HG03460 (cell line): ENCODE results near the gene TSPAN9.

Experiments
- ATAC-seq: cut with Tn5 transposase; IDR thresholded peaks from one replicate; pipeline ENCODE4 v1.9.1; 2021; ENCODE audit not compliant: unreplicated experiment

TSPAN9 gene

GRCh38 chr12:3184485-3184884 is 107.3 kb downstream of the TSPAN9 start:
- ATAC-seq, result no peak

GRCh38 chr12:3185260-3185870 is 108.2 kb downstream of the TSPAN9 start:
- no peak for ATAC-seq

GRCh38 chr12:3186546-3187215 is 109.5 kb downstream of the TSPAN9 start:
- ATAC-seq, result no peak

- ATAC-seq, result no peak
Measured at GRCh38 chr12:3187846-3188770, 110.9 kb downstream of the TSPAN9 start.

- ATAC-seq, result no peak
Measured at GRCh38 chr12:3189282-3189681, 112.1 kb downstream of the TSPAN9 start.

- ATAC-seq, result no peak
Measured at GRCh38 chr12:3190101-3190500, 112.9 kb downstream of the TSPAN9 start.

GRCh38 chr12:3191450-3191849 is 114.3 kb downstream of the TSPAN9 start:
- no peak for ATAC-seq

GRCh38 chr12:3192221-3192620 is 115.0 kb downstream of the TSPAN9 start:
- ATAC-seq, result no peak

GRCh38 chr12:3193131-3193530 is 116.0 kb downstream of the TSPAN9 start:
- ATAC-seq, result no peak

GRCh38 chr12:3193755-3194154 is 116.6 kb downstream of the TSPAN9 start:
- ATAC-seq, result no peak

- ATAC-seq, result no peak
Measured at GRCh38 chr12:3195337-3195736, 118.2 kb downstream of the TSPAN9 start.

- no peak for ATAC-seq
Measured at GRCh38 chr12:3195859-3196483, 118.8 kb downstream of the TSPAN9 start.

GRCh38 chr12:3196488-3196887 is 119.3 kb downstream of the TSPAN9 start:
- ATAC-seq, result no peak

- no peak for ATAC-seq
Measured at GRCh38 chr12:3197131-3197818, 120.1 kb downstream of the TSPAN9 start.

- no peak for ATAC-seq
Measured at GRCh38 chr12:3199551-3200031, 122.4 kb downstream of the TSPAN9 start.

GRCh38 chr12:3200032-3200617 is 122.9 kb downstream of the TSPAN9 start:
- ATAC-seq, result no peak

- no peak for ATAC-seq
Measured at GRCh38 chr12:3200814-3201233, 123.6 kb downstream of the TSPAN9 start.

GRCh38 chr12:3201339-3202051 is 124.3 kb downstream of the TSPAN9 start:
- no peak for ATAC-seq

GRCh38 chr12:3202096-3202495 is 124.9 kb downstream of the TSPAN9 start:
- ATAC-seq, result no peak
